HG02610 (cell line): ENCODE data around the gene DARS1.

Source experiments
- ATAC-seq: cut with Tn5 transposase; IDR thresholded peaks from one replicate; pipeline ENCODE4 v1.9.1; 2021; ENCODE audit warnings: mild to moderate bottlenecking, moderate library complexity; ENCODE audit not compliant: unreplicated experiment

Gene DARS1

GRCh38 chr2:136016836-136017235 is 31.4 kb upstream of the DARS1 start:
- no peak for ATAC-seq

GRCh38 chr2:136016427-136016826 is 31.0 kb upstream of the DARS1 start:
- no peak for ATAC-seq

GRCh38 chr2:136015699-136016098 is 30.3 kb upstream of the DARS1 start:
- no peak for ATAC-seq

GRCh38 chr2:136014411-136014810 is 29.0 kb upstream of the DARS1 start:
- ATAC-seq, result no peak

- ATAC-seq, result no peak
Measured at GRCh38 chr2:136013955-136014354, 28.5 kb upstream of the DARS1 start.

GRCh38 chr2:136013136-136013685 is 27.8 kb upstream of the DARS1 start:
- ATAC-seq, result no peak

GRCh38 chr2:136012315-136012714 is 26.9 kb upstream of the DARS1 start:
- ATAC-seq, result no peak

- no peak for ATAC-seq
Measured at GRCh38 chr2:136010126-136010525, 24.7 kb upstream of the DARS1 start.

- peak; percentile 41 for ATAC-seq
Measured at GRCh38 chr2:136008205-136008865, 22.9 kb upstream of the DARS1 start.

GRCh38 chr2:136006658-136007057 is 21.2 kb upstream of the DARS1 start:
- no peak for ATAC-seq

GRCh38 chr2:136005462-136006196 is 20.2 kb upstream of the DARS1 start:
- peak; percentile 90 for ATAC-seq

- no peak for ATAC-seq
Measured at GRCh38 chr2:136004965-136005364, 19.5 kb upstream of the DARS1 start.

GRCh38 chr2:136001131-136001530 is 15.7 kb upstream of the DARS1 start:
- ATAC-seq, result no peak

GRCh38 chr2:136000502-136000901 is 15.1 kb upstream of the DARS1 start:
- peak; percentile 62 for ATAC-seq

- ATAC-seq, result no peak
Measured at GRCh38 chr2:135999899-136000298, 14.5 kb upstream of the DARS1 start.

GRCh38 chr2:135998879-135999278 is 13.5 kb upstream of the DARS1 start:
- no peak for ATAC-seq

GRCh38 chr2:135997380-135997779 is 12.0 kb upstream of the DARS1 start:
- peak; percentile 53 for ATAC-seq

- ATAC-seq, result no peak
Measured at GRCh38 chr2:135996304-135996703, 10.9 kb upstream of the DARS1 start.

GRCh38 chr2:135994281-135994680 is 8.9 kb upstream of the DARS1 start:
- ATAC-seq, result no peak

GRCh38 chr2:135993421-135993820 is 8.0 kb upstream of the DARS1 start:
- no peak for ATAC-seq

GRCh38 chr2:135991861-135992260 is 6.4 kb upstream of the DARS1 start:
- ATAC-seq, result no peak

- ATAC-seq, result no peak
Measured at GRCh38 chr2:135987441-135987840, 2.0 kb upstream of the DARS1 start.
